HepG2 (cell line): ENCODE results near the gene SIT1. TPM values are rescaled to one million over a fixed set of nuclear protein-coding genes. Genes with fewer than 3 reads are reported as not detected.
A peak's percentile ranks its signal among the peaks of the same experiment; 100 is the strongest.

Experiments used
- ATF7-NPFF ChIP-seq: sonication (generic); formaldehyde crosslinking; IDR thresholded peaks from 2 replicates; pipeline ENCODE4 v1.8.1; 2023; ENCODE audit warnings: mild to moderate bottlenecking, low read depth, missing genetic modification reagents, moderate library complexity
- GLI4 ChIP-seq: sonication (generic); formaldehyde crosslinking; IDR thresholded peaks from 2 replicates; pipeline ENCODE4 v1.5.1; 2020; ENCODE audit warnings: missing genetic modification reagents, mild to moderate bottlenecking, moderate library complexity, borderline replicate concordance
- REPIN1 ChIP-seq: sonication (generic); formaldehyde crosslinking; IDR thresholded peaks from 2 replicates; pipeline ENCODE4 v1.8.0; 2022; ENCODE audit warnings: missing genetic modification reagents, low read depth, mild to moderate bottlenecking, borderline replicate concordance
- ZNF432 ChIP-seq: sonication (generic); formaldehyde crosslinking; IDR thresholded peaks from 2 replicates; pipeline ENCODE4 v1.5.0; 2020; ENCODE audit warnings: missing genetic modification reagents, mild to moderate bottlenecking, borderline replicate concordance
- polyA plus RNA-seq, 8 experiments: library from polyadenylated mRNA; depleted of rRNA in 3 of 8; stranded (reverse) in 7 of 8; unstranded in 1 of 8; fragments of >200 nt; fragmentation: Illumina TruSeq in 4 of 8; extraction: Trizol in 4 of 8; gene quantifications; 2 replicates each; pipeline versions ENCODE4 v1.2.1 to v1.2.3, GENCODE V29; 2011 to 2016; ENCODE audit warnings: low read depth in 4 of 8, missing spikeins in 1 of 8, mixed read lengths in 1 of 8; ENCODE audit not compliant: insufficient read depth in 1 of 8
- total RNA-seq, 5 experiments: library from RNA; depleted of rRNA; stranded (reverse); fragments of >200 nt; fragmentation: Illumina TruSeq; extraction: Trizol; gene quantifications; 2 replicates each; pipeline ENCODE4 v1.2.3, GENCODE V29; 2016; ENCODE audit warnings: low read depth in 1 of 5
- TF ChIP-seq, protein P1 (sequence below): sonication (generic); formaldehyde crosslinking; IDR thresholded peaks from 2 replicates; pipeline ENCODE4 v1.5.0; 2020; ENCODE audit warnings: mild to moderate bottlenecking, missing genetic modification reagents, borderline replicate concordance

Gene SIT1
- total and polyA plus RNA-seq, 2 of the 13 experiments (the other 11 are each of a cell fraction or from before 2014, with no cell fraction given) = 0.09 to 6.7 TPM

GRCh38 chr9:35603506-35603985 is 47.2 kb downstream of the SIT1 start (continued):
- TF ChIP-seq, protein P1, sequence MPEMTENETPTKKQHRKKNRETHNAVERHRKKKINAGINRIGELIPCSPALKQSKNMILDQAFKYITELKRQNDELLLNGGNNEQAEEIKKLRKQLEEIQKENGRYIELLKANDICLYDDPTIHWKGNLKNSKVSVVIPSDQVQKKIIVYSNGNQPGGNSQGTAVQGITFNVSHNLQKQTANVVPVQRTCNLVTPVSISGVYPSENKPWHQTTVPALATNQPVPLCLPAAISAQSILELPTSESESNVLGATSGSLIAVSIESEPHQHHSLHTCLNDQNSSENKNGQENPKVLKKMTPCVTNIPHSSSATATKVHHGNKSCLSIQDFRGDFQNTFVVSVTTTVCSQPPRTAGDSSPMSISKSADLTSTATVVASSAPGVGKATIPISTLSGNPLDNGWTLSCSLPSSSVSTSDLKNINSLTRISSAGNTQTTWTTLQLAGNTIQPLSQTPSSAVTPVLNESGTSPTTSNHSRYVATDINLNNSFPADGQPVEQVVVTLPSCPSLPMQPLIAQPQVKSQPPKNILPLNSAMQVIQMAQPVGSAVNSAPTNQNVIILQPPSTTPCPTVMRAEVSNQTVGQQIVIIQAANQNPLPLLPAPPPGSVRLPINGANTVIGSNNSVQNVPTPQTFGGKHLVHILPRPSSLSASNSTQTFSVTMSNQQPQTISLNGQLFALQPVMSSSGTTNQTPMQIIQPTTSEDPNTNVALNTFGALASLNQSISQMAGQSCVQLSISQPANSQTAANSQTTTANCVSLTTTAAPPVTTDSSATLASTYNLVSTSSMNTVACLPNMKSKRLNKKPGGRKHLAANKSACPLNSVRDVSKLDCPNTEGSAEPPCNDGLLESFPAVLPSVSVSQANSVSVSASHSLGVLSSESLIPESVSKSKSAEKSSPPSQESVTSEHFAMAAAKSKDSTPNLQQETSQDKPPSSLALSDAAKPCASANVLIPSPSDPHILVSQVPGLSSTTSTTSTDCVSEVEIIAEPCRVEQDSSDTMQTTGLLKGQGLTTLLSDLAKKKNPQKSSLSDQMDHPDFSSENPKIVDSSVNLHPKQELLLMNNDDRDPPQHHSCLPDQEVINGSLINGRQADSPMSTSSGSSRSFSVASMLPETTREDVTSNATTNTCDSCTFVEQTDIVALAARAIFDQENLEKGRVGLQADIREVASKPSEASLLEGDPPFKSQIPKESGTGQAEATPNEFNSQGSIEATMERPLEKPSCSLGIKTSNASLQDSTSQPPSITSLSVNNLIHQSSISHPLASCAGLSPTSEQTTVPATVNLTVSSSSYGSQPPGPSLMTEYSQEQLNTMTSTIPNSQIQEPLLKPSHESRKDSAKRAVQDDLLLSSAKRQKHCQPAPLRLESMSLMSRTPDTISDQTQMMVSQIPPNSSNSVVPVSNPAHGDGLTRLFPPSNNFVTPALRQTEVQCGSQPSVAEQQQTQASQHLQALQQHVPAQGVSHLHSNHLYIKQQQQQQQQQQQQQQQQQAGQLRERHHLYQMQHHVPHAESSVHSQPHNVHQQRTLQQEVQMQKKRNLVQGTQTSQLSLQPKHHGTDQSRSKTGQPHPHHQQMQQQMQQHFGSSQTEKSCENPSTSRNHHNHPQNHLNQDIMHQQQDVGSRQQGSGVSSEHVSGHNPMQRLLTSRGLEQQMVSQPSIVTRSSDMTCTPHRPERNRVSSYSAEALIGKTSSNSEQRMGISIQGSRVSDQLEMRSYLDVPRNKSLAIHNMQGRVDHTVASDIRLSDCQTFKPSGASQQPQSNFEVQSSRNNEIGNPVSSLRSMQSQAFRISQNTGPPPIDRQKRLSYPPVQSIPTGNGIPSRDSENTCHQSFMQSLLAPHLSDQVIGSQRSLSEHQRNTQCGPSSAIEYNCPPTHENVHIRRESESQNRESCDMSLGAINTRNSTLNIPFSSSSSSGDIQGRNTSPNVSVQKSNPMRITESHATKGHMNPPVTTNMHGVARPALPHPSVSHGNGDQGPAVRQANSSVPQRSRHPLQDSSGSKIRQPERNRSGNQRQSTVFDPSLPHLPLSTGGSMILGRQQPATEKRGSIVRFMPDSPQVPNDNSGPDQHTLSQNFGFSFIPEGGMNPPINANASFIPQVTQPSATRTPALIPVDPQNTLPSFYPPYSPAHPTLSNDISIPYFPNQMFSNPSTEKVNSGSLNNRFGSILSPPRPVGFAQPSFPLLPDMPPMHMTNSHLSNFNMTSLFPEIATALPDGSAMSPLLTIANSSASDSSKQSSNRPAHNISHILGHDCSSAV (CRISPR knock-in tag) = no peak
- 0 out of 2 replicates have a peak, but pooled peaks have one; percentile 59 for TF ChIP-seq GLI4
- TF ChIP-seq REPIN1 (CRISPR knock-in tag) = no peak; the same call in 1 of the 2 replicates
- TF ChIP-seq ZNF432 = no peak
- no peak; the same call in 1 of the 2 replicates for TF ChIP-seq ATF7-NPFF (CRISPR knock-in tag)
